ENCODE measurements around the gene SPP2.

- TF ChIP-seq EZH2 (IDR thresholded peaks at IDR 0.05; ENCODE audit: borderline replicate concordance): no peak
- no peak for TF ChIP-seq CTCF (IDR thresholded peaks at IDR 0.05; ENCODE audit: poor library complexity)
These were observed 44.8 kb downstream of the SPP2 start for GRCh38 chr2:234095301-234095700.
